ENCODE results near the gene C1QTNF5. TPM values are rescaled to one million over a fixed set of nuclear protein-coding genes. Genes with fewer than 3 reads are reported as not detected.

The C1QTNF5 gene
- total RNA-seq, 1 experiment from 2014 or later, result not detected

DNA sequence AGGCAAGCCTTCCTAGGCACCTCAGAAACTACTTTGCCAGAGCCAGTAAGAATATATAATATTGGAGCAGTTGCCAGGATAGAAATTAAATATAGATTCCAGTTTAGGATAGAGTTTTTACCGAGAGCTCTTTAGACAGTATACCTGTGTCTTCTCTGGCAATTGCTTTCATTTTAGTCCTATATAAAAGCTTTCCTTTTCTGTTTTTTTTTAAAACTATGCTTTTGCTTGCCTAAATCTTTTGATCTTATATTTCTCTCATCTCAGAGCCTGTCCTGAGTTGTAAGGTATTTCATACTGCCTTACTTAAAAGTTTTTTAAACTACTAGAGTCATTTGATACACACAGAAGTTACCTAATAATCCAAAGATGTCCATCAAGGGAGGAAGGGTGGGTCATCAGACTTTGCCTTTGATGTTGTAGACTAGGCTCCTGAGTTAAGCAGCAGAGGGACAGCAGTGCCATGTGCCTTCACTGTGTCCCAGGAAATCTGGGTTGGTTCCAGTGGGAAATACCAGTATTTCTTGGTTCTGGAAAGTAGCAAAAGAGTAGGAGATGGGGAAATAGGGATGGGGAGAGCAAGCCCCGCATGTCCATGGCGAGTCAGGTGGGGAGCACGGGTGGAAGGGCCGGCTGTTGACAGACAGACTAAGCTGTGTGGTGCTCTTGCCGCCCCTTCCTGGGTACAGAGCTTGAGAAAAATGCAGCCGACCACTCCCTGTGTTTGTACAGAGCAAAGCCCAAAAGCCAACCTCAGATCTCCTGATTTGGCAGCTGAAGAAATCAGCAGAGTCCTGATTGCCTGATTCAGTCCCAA, 34.9 kb downstream of the C1QTNF5 start:
- Histone ChIP-seq H3K9me3 (ENCODE audit: control insufficient read depth, insufficient read depth, low read depth, low read length) (no peaks in the 10 kb centered on the region), H3K27me3 (ENCODE audit: control insufficient read depth, insufficient read depth, low read length) (no peaks in the 10 kb centered on the region), H3K4me1 (ENCODE audit: control insufficient read depth, insufficient read depth, low read length) (no peaks in the 10 kb centered on the region), H3K36me3 (ENCODE audit: control insufficient read depth, insufficient read depth, low read length) (peaks cover 22% of the 10 kb centered on the region), H3K27ac (ENCODE audit: low read length) (no peak overlapping the region), H3K4me3 (ENCODE audit: low read depth in 2 of 2, low read length in 2 of 2) (no peak overlapping the region)
- POLR2A ChIA-PET, result no interaction called here
- ATAC-seq (no peak), DNase-seq (ENCODE audit: low read depth, low spot score) (no peak)
- intact Hi-C loops (cut with micrococcal nuclease; ENCODE audit: unreplicated experiment), result no loop called here
- in situ Hi-C loops (cut with HindIII; ENCODE audit: low pct_unique_long_range_greater_than_20kb, low sequenced_read_pairs), result no loop called here
- no peak for TF ChIP-seq SIN3A (IDR thresholded peaks at IDR 0.05; ENCODE audit: borderline replicate concordance, insufficient read depth, low read depth, low read length)
- TSS peak; percentile 2 for BruUV-seq (replicated peaks)
- CTCF ChIA-PET, result interaction anchor here (0.7 kb wide), 1 partner anchor 15 kb away, joined by 4 read pairs; no protein-coding TSS in a partner anchor

DNA sequence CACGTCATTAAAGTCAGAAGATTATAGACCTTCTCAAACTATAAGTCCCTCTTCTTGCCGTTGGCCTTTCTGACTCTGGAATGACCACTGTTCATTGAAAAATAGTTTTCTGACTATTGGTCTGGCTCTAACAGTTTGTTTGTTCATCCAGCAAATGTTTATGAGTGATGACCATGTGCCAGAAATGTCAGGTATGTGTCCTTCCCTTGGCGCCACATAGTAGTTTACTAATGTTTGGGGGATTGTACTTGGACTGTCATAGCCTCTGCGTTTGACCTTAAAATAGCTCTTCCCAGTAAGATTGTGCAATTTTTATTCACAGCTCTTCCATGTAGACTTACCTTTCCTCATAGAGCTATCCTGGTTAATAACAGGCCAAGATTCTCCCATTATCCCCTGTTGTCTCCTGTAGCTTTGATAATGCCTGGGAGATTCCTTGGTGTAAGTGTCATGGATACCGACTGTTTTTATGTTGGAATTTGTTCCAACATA, 37.4 kb downstream of the C1QTNF5 start:
- H3K4me1 ChIP-seq (ENCODE audit: control insufficient read depth, insufficient read depth, low read length), result no peaks in the 10 kb centered on the region
- intact Hi-C loops (cut with micrococcal nuclease; ENCODE audit: unreplicated experiment) (no loop called here), in situ Hi-C loops (cut with HindIII; ENCODE audit: low pct_unique_long_range_greater_than_20kb, low sequenced_read_pairs) (no loop called here)
- ChIA-PET POLR2A (no interaction called here), CTCF (no interaction called here)
- H3K36me3 ChIP-seq (ENCODE audit: control insufficient read depth, insufficient read depth, low read length), result peaks cover 27% of the 10 kb centered on the region
- H3K9me3 ChIP-seq (ENCODE audit: control insufficient read depth, insufficient read depth, low read depth, low read length), result no peaks in the 10 kb centered on the region
- no peak overlapping the region for H3K27ac ChIP-seq (ENCODE audit: low read length)
- H3K4me3 ChIP-seq (ENCODE audit: low read depth in 2 of 2, low read length in 2 of 2), result no peak overlapping the region
- ATAC-seq (no peak), DNase-seq (ENCODE audit: low read depth, low spot score) (no peak)
- no TSS peak for BruUV-seq (replicated peaks)
- TF ChIP-seq, protein P1, sequence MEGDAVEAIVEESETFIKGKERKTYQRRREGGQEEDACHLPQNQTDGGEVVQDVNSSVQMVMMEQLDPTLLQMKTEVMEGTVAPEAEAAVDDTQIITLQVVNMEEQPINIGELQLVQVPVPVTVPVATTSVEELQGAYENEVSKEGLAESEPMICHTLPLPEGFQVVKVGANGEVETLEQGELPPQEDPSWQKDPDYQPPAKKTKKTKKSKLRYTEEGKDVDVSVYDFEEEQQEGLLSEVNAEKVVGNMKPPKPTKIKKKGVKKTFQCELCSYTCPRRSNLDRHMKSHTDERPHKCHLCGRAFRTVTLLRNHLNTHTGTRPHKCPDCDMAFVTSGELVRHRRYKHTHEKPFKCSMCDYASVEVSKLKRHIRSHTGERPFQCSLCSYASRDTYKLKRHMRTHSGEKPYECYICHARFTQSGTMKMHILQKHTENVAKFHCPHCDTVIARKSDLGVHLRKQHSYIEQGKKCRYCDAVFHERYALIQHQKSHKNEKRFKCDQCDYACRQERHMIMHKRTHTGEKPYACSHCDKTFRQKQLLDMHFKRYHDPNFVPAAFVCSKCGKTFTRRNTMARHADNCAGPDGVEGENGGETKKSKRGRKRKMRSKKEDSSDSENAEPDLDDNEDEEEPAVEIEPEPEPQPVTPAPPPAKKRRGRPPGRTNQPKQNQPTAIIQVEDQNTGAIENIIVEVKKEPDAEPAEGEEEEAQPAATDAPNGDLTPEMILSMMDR (IDR thresholded peaks at IDR 0.05), result no peak
- TF ChIP-seq TCF7L2 (IDR thresholded peaks at IDR 0.05; ENCODE audit: low read depth, low read length), result no peak
- TF ChIP-seq SIN3A (IDR thresholded peaks at IDR 0.05; ENCODE audit: borderline replicate concordance, insufficient read depth, low read depth, low read length), result no peak
- TF ChIP-seq POLR2AphosphoS5 (IDR thresholded peaks at IDR 0.05; ENCODE audit: low read depth, low read length), result no peak
- TF ChIP-seq, protein P2, sequence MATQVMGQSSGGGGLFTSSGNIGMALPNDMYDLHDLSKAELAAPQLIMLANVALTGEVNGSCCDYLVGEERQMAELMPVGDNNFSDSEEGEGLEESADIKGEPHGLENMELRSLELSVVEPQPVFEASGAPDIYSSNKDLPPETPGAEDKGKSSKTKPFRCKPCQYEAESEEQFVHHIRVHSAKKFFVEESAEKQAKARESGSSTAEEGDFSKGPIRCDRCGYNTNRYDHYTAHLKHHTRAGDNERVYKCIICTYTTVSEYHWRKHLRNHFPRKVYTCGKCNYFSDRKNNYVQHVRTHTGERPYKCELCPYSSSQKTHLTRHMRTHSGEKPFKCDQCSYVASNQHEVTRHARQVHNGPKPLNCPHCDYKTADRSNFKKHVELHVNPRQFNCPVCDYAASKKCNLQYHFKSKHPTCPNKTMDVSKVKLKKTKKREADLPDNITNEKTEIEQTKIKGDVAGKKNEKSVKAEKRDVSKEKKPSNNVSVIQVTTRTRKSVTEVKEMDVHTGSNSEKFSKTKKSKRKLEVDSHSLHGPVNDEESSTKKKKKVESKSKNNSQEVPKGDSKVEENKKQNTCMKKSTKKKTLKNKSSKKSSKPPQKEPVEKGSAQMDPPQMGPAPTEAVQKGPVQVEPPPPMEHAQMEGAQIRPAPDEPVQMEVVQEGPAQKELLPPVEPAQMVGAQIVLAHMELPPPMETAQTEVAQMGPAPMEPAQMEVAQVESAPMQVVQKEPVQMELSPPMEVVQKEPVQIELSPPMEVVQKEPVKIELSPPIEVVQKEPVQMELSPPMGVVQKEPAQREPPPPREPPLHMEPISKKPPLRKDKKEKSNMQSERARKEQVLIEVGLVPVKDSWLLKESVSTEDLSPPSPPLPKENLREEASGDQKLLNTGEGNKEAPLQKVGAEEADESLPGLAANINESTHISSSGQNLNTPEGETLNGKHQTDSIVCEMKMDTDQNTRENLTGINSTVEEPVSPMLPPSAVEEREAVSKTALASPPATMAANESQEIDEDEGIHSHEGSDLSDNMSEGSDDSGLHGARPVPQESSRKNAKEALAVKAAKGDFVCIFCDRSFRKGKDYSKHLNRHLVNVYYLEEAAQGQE (IDR thresholded peaks at IDR 0.05; ENCODE audit: insufficient read depth in 1 of 2, low read depth in 2 of 2, low read length in 1 of 2), result no peak
- no peaks in the 10 kb centered on the region for H3K27me3 ChIP-seq (ENCODE audit: control insufficient read depth, insufficient read depth, low read length)
